GM18520 (cell line): ENCODE results near the gene SCGB1D2.

Experiments
- ATAC-seq: cut with Tn5 transposase; IDR thresholded peaks from one replicate; pipeline ENCODE4 v1.9.1; 2021; ENCODE audit not compliant: unreplicated experiment

SCGB1D2 gene

DNA sequence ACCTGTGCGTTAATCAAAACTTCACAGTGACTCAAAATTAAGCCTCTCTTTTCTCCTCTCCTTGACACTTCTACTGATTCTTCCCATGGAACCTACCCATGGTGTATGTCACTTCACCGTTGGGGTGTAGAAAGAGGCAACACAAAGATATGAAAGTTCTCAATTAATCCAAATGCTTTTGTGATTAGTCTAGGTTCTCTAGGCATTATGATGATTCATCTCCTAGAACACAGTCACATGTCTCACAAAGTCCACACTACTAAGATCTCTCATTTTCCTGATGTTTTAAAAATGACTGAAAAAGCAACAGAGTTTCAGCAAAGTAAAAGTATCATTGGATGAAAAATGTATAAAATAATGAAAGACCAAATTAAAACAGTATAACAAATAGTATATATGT lies 14.2 kb downstream of the SCGB1D2 start:
- no peak for ATAC-seq

DNA sequence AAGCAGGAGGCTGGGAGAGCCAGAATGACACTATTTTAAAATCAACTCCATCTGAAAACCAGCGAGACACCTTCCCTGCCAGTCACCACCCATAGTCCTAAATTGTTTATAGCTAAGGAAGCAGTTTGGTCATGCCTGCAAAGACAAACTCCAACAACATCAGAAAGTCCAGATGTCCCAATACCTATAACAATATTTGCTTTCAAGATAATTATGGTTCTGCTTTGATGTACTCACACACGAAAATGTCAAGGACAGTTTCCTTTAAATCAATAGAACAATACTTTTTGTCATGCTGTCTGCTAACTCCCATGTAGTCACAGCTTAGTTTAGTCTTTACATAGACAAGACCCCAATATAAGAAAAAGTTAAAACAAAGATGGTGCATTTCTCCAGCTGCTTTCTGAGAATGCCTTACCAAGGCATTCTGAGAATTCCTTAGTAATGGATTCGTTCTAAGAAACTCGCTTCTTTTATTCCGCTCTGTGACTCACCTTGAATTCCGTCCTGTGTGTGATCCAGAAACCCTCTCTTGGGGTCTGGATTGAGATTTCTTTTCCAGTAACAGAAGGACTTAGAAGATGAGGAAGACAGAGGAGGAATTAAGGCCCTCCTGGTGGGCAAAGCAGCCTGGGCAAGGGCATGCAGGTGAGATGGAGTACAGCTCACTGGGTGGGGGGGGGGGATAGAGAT lies 18.4 kb downstream of the SCGB1D2 start:
- no peak for ATAC-seq

DNA sequence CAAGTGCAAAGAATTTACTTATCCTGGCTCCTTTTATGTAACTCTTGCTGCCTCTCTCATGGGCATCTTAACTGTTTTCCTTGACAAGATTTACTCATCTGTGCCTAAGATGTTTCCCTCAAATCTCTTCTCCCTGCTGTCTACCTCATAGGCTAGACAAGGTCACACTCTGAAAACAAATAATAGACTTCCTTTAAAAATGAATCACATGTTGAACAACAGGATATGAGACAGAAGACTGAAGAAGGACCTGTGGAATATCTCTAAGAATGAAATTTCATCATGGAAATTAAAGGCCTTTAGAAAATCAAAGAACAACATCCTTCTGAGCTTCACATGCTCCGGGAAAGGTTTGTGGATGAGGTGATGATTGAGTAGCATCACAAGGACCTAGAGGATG lies 22.0 kb downstream of the SCGB1D2 start:
- ATAC-seq: no peak

DNA sequence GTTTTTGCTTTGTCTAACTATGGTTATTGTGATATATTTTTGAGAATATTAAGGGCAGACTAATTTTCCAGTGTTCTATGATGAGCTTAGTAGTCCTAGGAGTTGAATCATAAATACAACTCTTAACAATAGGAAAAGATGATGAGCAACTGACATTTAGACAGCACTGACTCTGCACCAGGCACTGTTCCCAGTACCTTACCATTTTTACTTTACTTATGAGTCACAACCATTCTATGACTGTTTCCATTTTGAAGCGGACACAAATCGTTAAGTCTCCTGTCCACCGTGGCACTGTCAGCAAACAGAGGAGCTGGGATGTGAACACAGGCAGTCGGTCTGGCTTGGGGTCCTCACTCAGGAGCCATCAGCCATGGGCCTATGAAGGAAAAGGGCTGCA lies 24.5 kb downstream of the SCGB1D2 start:
- ATAC-seq: no peak

DNA sequence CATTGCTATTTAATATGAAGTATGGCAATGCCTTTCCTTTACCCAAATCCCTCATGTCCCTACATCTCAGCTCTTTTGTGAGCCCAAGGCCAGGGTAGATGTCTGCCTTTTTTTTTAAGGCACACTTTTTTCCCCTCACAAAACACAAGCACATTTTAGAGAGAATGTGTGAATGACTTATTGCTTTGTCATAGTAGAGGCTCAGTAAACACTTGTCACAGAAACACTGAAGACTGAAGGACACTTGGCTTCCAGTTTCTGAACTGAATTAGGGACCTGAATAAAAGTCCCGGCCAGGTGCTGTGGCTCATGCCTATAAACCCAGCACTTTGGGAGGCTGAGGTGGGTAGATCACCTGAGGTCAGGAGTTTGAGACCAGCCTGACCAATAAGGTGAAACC lies 25.0 kb downstream of the SCGB1D2 start:
- no peak for ATAC-seq

DNA sequence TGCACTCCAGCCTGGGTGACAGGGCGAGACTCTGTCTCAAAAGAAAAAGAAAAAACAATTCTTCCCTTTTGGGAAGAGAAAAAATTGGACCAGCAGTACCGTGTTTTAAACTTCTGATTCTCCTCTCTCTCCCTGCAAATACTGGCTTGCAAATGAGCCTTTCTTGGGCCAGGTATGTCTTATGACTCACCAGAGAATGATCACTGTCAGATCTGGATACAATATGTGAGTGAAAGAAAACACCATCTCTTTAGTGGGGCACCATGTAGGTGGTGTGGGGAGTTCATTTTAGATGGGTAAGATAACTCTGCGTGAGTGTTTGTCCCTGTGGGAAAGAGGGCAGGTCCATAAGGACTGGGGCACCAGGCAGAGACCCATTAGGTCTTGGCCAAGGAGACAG lies 25.5 kb downstream of the SCGB1D2 start:
- ATAC-seq: no peak

DNA sequence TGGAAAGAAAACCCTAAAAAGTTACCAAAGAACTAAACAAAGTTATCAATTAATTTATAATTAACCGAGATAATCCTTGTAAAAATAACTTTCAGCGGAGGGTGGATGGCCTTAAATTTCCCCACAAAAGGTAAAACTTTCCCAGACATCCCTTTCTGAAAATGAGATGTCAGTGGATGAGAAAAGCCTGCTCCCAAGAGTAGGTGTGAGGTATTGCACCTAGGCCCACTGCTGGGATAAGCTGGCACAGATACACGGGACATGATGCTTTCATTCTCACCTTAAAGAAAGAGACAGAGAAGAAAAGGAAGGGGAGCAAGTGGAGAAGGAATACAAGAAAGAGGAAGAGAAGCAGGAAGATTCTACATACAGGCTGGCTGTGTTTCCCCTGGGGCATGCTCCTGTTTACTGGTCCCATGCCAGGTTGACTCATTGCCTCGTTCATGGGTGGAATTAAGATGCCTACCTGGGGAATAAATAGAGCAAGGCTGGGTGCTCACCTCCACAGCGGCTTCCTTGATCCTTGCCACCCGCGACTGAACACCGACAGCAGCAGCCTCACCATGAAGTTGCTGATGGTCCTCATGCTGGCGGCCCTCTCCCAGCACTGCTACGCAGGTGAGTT lies 27.7 kb downstream of the SCGB1D2 start, which contains the start of gene SCGB2A2:
Gene SCGB2A2 (plus strand): TSS at position 505 of the 625 bp plus-strand sequence. CDS start 59 bp downstream, at position 564.
- ATAC-seq: no peak

DNA sequence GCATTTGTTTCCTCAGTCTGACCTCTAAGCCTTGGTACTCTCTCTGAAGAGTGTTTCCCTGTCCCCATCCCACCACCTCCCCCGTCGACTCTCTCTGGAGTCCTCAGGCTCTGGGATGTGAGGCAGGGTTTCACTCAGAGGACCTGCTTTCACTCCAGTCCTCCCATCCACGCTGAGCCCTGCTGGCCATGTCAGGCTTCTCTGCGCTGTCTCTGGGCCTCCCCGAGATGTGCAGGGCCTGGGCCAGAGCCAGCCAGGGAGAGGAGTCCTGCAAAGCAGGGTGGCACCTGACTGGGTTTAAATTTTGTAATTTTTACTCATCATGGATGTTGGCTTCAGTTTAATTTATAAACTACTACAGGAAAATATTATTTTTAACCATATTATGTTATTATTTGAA lies 31.2 kb downstream of the SCGB1D2 start:
- ATAC-seq: no peak

DNA sequence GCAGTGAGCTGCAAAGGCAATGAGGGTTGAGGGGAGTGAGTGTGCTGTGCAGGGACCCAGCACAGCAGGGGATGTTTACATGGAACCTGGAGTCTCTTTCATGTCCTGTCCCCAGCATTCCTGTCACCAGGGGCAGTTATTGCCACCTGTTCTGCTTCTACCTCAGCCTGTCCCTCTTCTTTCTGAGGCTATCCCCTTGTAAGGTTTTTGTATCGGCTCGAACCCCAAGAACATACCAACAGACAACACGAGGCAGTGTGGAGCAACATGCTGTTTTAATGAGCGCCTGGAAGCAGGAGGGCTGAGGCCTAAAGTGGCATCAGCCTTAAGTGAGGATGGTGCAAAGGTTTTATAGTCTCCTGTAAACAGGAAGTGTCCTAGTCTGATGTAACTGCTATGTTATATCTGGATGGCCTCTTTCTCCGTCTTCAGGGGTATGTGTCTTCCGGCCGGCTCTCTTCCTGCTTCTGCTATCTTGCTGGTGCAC lies 31.8 kb downstream of the SCGB1D2 start:
- no peak for ATAC-seq

DNA sequence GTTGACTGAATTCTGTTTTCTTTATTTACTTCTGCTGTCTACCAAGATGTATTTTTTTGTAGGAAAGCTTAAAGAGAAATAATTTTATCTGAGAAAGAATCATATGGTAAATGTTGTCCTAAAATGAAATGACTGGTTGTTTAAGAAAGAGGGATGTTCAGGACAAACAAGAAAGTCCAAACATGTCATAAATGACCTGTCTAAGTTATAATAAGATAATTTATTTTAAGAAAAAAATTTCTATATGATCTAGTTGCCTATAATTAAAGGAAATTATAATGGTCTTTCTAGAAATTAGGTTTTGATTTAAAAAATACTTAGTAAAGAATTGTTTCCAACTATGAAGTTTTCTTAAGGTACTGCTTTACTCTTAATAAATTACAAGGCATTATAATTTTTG lies 38.4 kb downstream of the SCGB1D2 start:
- ATAC-seq: no peak
